AG04450 (cell line): ENCODE measurements around the gene TMEM253. TPM values are rescaled to one million over a fixed set of nuclear protein-coding genes. Genes with fewer than 3 reads are reported as not detected.

Experiments used
- CTCF ChIA-PET: fragments of 300-600, 350-600 bp; formaldehyde crosslinking; extraction: SDS; loops from one replicate; lab custom pipeline; 2022; ENCODE audit warnings: antibody characterized with exemption, inconsistent platforms; lab: Charles Lee
- POLR2A ChIA-PET: fragments of 350-600 bp; formaldehyde crosslinking; extraction: SDS; loops from one replicate; lab custom pipeline; 2021; ENCODE audit warnings: antibody characterized with exemption, inconsistent platforms; lab: Yijun Ruan, JAX
- DNase-seq: peaks from one replicate; pipeline ENCODE4 v3.0.0-alpha.2; 2011; ENCODE audit warnings: low read depth, low spot score
- H3K27ac ChIP-seq: one replicate; pipeline ENCODE4 v1.5.1; 2012; ENCODE audit warnings: low read depth, low read length, control low read depth
- H3K27me3 ChIP-seq: one replicate; pipeline ENCODE4 v1.6.0; 2012; ENCODE audit warnings: low read length; ENCODE audit not compliant: control insufficient read depth, insufficient read depth
- H3K4me3 ChIP-seq: 2 replicates; pipeline ENCODE4 v1.5.1; 2011; ENCODE audit warnings: mild to moderate bottlenecking, low read depth, low read length, control low read depth
- H3K9me3 ChIP-seq: 2 replicates; pipeline ENCODE4 v1.5.1; 2012; ENCODE audit warnings: low read length; ENCODE audit not compliant: control insufficient read depth, insufficient read depth
- CTCF ChIP-seq: IDR thresholded peaks from 2 replicates; pipeline ENCODE4 v1.5.1; 2011; ENCODE audit warnings: low read depth, low read length, control low read depth, inconsistent platforms
- polyA plus RNA-seq: library from polyadenylated mRNA; depleted of rRNA; stranded (reverse); fragments of >200 nt; gene quantifications from 2 replicates; pipeline ENCODE4 v1.2.3, GENCODE V29; 2011

The TMEM253 gene
- polyA plus RNA-seq, 1 experiment = 0.21 TPM

GRCh38 chr14:21073921-21074320 lies 26.9 kb upstream of the TMEM253 start:
- DNase-seq = no peak
- H3K4me3 ChIP-seq = no peak overlapping the region
- TF ChIP-seq CTCF = no peak
- H3K9me3 ChIP-seq = no peaks in the 10 kb centered on the region; the same call in 1 of the 2 replicates
- POLR2A ChIA-PET = no interaction called here
- CTCF ChIA-PET = interaction anchor here (0.8 to 9.0 kb wide), 5 partner anchors 20 to 103 kb away, joined by 3 to 128 read pairs (median 76); no protein-coding TSS in a partner anchor
- no peak overlapping the region for H3K27ac ChIP-seq
- no peaks in the 10 kb centered on the region for H3K27me3 ChIP-seq

- ChIA-PET CTCF (interaction anchor here (5.3 to 9.0 kb wide), 3 partner anchors 19 to 61 kb away, joined by 76 to 128 read pairs (median 86); no protein-coding TSS in a partner anchor), POLR2A (no interaction called here)
- Histone ChIP-seq H3K27ac (no peak overlapping the region), H3K9me3 (no peaks in the 10 kb centered on the region; the same call in 1 of the 2 replicates), H3K27me3 (no peaks in the 10 kb centered on the region), H3K4me3 (no peak overlapping the region)
- DNase-seq = no peak
- TF ChIP-seq CTCF = no peak
These were observed 26.2 kb upstream of the TMEM253 start for GRCh38 chr14:21074398-21075272.

GRCh38 chr14:21075719-21076437 lies 25.0 kb upstream of the TMEM253 start:
- CTCF ChIA-PET = interaction anchor here (9.0 kb wide), 1 partner anchor 18 kb away, joined by 128 read pairs; no protein-coding TSS in a partner anchor

GRCh38 chr14:21077672-21078071 lies 23.2 kb upstream of the TMEM253 start:
- no peak for TF ChIP-seq CTCF
- no peak for DNase-seq
- CTCF ChIA-PET = interaction anchor here (1.4 to 9.0 kb wide), 3 partner anchors 16 to 62 kb away, joined by 3 to 128 read pairs (median 4); no protein-coding TSS in a partner anchor
- Histone ChIP-seq H3K4me3 (no peak overlapping the region), H3K27me3 (no peaks in the 10 kb centered on the region), H3K27ac (no peak overlapping the region), H3K9me3 (no peaks in the 10 kb centered on the region)
- POLR2A ChIA-PET = no interaction called here

More at GRCh38 chr14:21075719-21076437, 25.0 kb upstream of the TMEM253 start:
- Histone ChIP-seq H3K27me3 (no peaks in the 10 kb centered on the region), H3K4me3 (no peak overlapping the region), H3K9me3 (no peaks in the 10 kb centered on the region; the same call in 1 of the 2 replicates), H3K27ac (no peak overlapping the region)
- DNase-seq = no peak
- POLR2A ChIA-PET = no interaction called here
- TF ChIP-seq CTCF = no peak
